Measurements from ENCODE around the gene ATP6V0B.
A peak's percentile ranks its signal among the peaks of the same experiment; 100 is the strongest.

ATP6V0B gene

GRCh38 chr1:43969746-43970466 is 4.9 kb upstream of the ATP6V0B start, which contains the start of gene DPH2:
Gene DPH2, plus strand, starts transcription at chr1:43970010. Its CDS starts 166 bp downstream, at chr1:43970176.
- DNase-seq: peak; percentile 94

GRCh38 chr1:43970502-43970901 is 4.3 kb upstream of the ATP6V0B start:
- no peak for DNase-seq

- no peak for DNase-seq
Observed at GRCh38 chr1:43970911-43971310, 3.8 kb upstream of the ATP6V0B start.

- DNase-seq: no peak
Observed at GRCh38 chr1:43971336-43971980, 3.3 kb upstream of the ATP6V0B start.

GRCh38 chr1:43973981-43974442 is 748 bp upstream of the ATP6V0B start:
- no peak for DNase-seq

- no peak for DNase-seq
Observed at GRCh38 chr1:43975249-43975961, 645 bp downstream of the ATP6V0B start.

GRCh38 chr1:43976045-43976444 is 1.3 kb downstream of the ATP6V0B start:
- DNase-seq: no peak

- DNase-seq: no peak
Observed at GRCh38 chr1:43976890-43977289, 2.1 kb downstream of the ATP6V0B start.

- no peak for DNase-seq
Observed at GRCh38 chr1:43977376-43978263, 2.9 kb downstream of the ATP6V0B start.

GRCh38 chr1:43978264-43978550 is 3.4 kb downstream of the ATP6V0B start:
- DNase-seq: no peak

GRCh38 chr1:43978551-43979260 is 3.9 kb downstream of the ATP6V0B start, which contains the start of gene B4GALT2:
Gene B4GALT2, plus strand, starts transcription at chr1:43979210. Its CDS starts 1,951 bp downstream, at chr1:43981161.
- no peak for DNase-seq

GRCh38 chr1:43979261-43979527 is 4.4 kb downstream of the ATP6V0B start:
- no peak for DNase-seq

- peak; percentile 60 for DNase-seq
Observed at GRCh38 chr1:43979528-43980254, 4.9 kb downstream of the ATP6V0B start.

GRCh38 chr1:43980255-43981134 is 5.7 kb downstream of the ATP6V0B start:
- no peak for DNase-seq

GRCh38 chr1:43981135-43981491 is 6.4 kb downstream of the ATP6V0B start:
- no peak for DNase-seq

- no peak for DNase-seq
Observed at GRCh38 chr1:43981636-43982035, 6.9 kb downstream of the ATP6V0B start.

GRCh38 chr1:43982241-43982640 is 7.5 kb downstream of the ATP6V0B start:
- DNase-seq: no peak

- DNase-seq: no peak
Observed at GRCh38 chr1:43982808-43983207, 8.0 kb downstream of the ATP6V0B start.

GRCh38 chr1:43983253-43983899 is 8.6 kb downstream of the ATP6V0B start:
- no peak for DNase-seq

GRCh38 chr1:43984855-43985254 is 10.1 kb downstream of the ATP6V0B start:
- no peak for DNase-seq

Data from NK-92 treated with Interleukin-12 subunit alpha and Interleukin-12 subunit beta, amount 100 ng/mL, for 24 hours (cell line).